GM12878 (cell line): Measurements from ENCODE around the gene PDE10A. TPM values are rescaled to one million over a fixed set of nuclear protein-coding genes. Genes with fewer than 3 reads are reported as not detected.

Experiments used
- ATAC-seq: fragments of 200-7000 bp; cut with Tn5 transposase; 3 replicates; pipeline ENCODE4 v1.9.1; 2020; ENCODE audit warnings: mild to moderate bottlenecking, moderate library complexity
- BruUV-seq: library from RNA; stranded (reverse); fragments of 400-500 nt; replicated peaks from 2 replicates; lab custom pipeline; 2021; lab: Mats Ljungman, UMichigan
- CTCF ChIA-PET: fragments of 300-600 bp; sonication (Branson Sonifier 250); formaldehyde crosslinking; extraction: SDS; loops from one replicate; lab custom pipeline; 2021; ENCODE audit warnings: inconsistent platforms; lab: Yijun Ruan, JAX
- POLR2A ChIA-PET: fragments of 350-600 bp; formaldehyde crosslinking; extraction: SDS; loops from one replicate; lab custom pipeline; 2021; ENCODE audit warnings: inconsistent platforms; lab: Charles Lee
- RAD21 ChIA-PET: fragments of 300-600 bp; sonication (Branson Sonifier 250); formaldehyde crosslinking; loops from one replicate; lab custom pipeline; 2023; ENCODE audit warnings: antibody characterized with exemption; ENCODE audit not compliant: unreplicated experiment; lab: Charles Lee
- SMC1A ChIA-PET: fragments of 300-600 bp; sonication (Branson Sonifier 250); formaldehyde crosslinking; loops from one replicate; lab custom pipeline; 2023; ENCODE audit not compliant: unreplicated experiment, uncharacterized antibody; lab: Charles Lee
- DNase-seq: peaks from one replicate; pipeline ENCODE4 v3.0.0-alpha.2; 2011; ENCODE audit warnings: low read depth, low spot score
- FAIRE-seq: peaks from 3 replicates; lab custom pipeline; 2011; peaks lifted over from hg19 to GRCh38; lab: Jason Lieb, UNC
- H2AFZ ChIP-seq: 2 replicates; pipeline ENCODE4 v1.6.0; 2011; ENCODE audit warnings: low read depth, low read length, control low read depth; ENCODE audit not compliant: control insufficient read depth
- H3K27ac ChIP-seq: 2 replicates; pipeline ENCODE4 v1.5.1; 2011; ENCODE audit warnings: control low read depth; ENCODE audit not compliant: control insufficient read depth, insufficient read depth
- H3K27me3 ChIP-seq, 2 experiments: replicated peaks in 1 of 2; 2 replicates each; pipeline versions ENCODE4 v1.6.0 to v1.6.1; 2011; ENCODE audit warnings: low read length in 1 of 2; ENCODE audit not compliant: control insufficient read depth in 2 of 2, insufficient read depth in 2 of 2
- H3K36me3 ChIP-seq, 2 experiments: 2 replicates each; pipeline ENCODE4 v1.5.1; 2011; ENCODE audit warnings: low read length in 1 of 2; ENCODE audit not compliant: control insufficient read depth in 2 of 2, insufficient read depth in 2 of 2
- H3K4me1 ChIP-seq: 2 replicates; pipeline ENCODE4 v1.6.1; 2011; ENCODE audit warnings: mild to moderate bottlenecking, low read length, moderate library complexity, mixed read lengths; ENCODE audit not compliant: control insufficient read depth, insufficient read depth
- H3K4me2 ChIP-seq: 2 replicates; pipeline ENCODE4 v1.6.0; 2011; ENCODE audit warnings: control low read depth; ENCODE audit not compliant: control insufficient read depth, insufficient read depth
- H3K4me3 ChIP-seq: fragments of 200-600 bp; sonication (generic); 2 replicates; pipeline ENCODE4 v1.5.1; 2016
- H3K79me2 ChIP-seq: 2 replicates; pipeline ENCODE4 v1.6.0; 2011; ENCODE audit warnings: low read length; ENCODE audit not compliant: control insufficient read depth, insufficient read depth
- H3K9ac ChIP-seq: 2 replicates; pipeline ENCODE4 v1.8.0; 2011; ENCODE audit warnings: low read length, control low read depth, mixed read lengths; ENCODE audit not compliant: control insufficient read depth, insufficient read depth
- H3K9me3 ChIP-seq: replicated peaks from 3 replicates; pipeline ENCODE4 v1.5.1; 2011; ENCODE audit warnings: mild to moderate bottlenecking, low read length; ENCODE audit not compliant: control insufficient read depth, insufficient read depth
- H4K20me1 ChIP-seq: 2 replicates; pipeline ENCODE4 v1.6.0; 2011; ENCODE audit not compliant: control insufficient read depth, insufficient read depth
- CBFB ChIP-seq: IDR thresholded peaks from 2 replicates; pipeline ENCODE4 v1.6.1; 2016; ENCODE audit warnings: antibody characterized with exemption, low read depth
- CREB1 ChIP-seq: IDR thresholded peaks from 2 replicates; pipeline ENCODE4 v1.6.1; 2012; ENCODE audit warnings: low read depth, mild to moderate bottlenecking, inconsistent platforms
- FOXM1 ChIP-seq: IDR thresholded peaks from 2 replicates; pipeline ENCODE4 v1.6.1; 2012; ENCODE audit warnings: low read depth, mild to moderate bottlenecking, inconsistent platforms, low read length, moderate library complexity
- HDAC2 ChIP-seq: fragments of 200-600 bp; sonication (generic); IDR thresholded peaks from 2 replicates; pipeline ENCODE4 v1.6.1; 2017
- IKZF2 ChIP-seq, 2 experiments: fragments of 450-650 bp; IDR thresholded peaks; 2 replicates each; pipeline ENCODE4 v1.6.1; 2017; ENCODE audit warnings: mild to moderate bottlenecking in 2 of 2, moderate library complexity in 2 of 2
- LARP7 ChIP-seq: fragments of 450-650 bp; IDR thresholded peaks from 2 replicates; pipeline ENCODE4 v1.6.1; 2017; ENCODE audit warnings: mild to moderate bottlenecking
- MYC ChIP-seq: IDR thresholded peaks from 2 replicates; pipeline ENCODE4 v1.6.1; 2011; ENCODE audit warnings: mild to moderate bottlenecking, low read length, moderate library complexity, inconsistent platforms; ENCODE audit not compliant: insufficient read depth, insufficient replicate concordance, insufficient read length, severe bottlenecking
- POLR2AphosphoS5 ChIP-seq: IDR thresholded peaks from 2 replicates; pipeline ENCODE4 v1.6.1; 2011; ENCODE audit warnings: mild to moderate bottlenecking, low read length, inconsistent platforms
- RAD51 ChIP-seq: fragments of 450-650 bp; IDR thresholded peaks from 2 replicates; pipeline ENCODE4 v1.6.1; 2016; ENCODE audit warnings: moderate library complexity, mild to moderate bottlenecking, inconsistent platforms
- RBBP5 ChIP-seq: fragments of 200-600 bp; sonication (generic); conservative IDR thresholded peaks from 2 replicates; pipeline ENCODE4 v1.6.1; 2016
- SMARCA5 ChIP-seq: fragments of 450-650 bp; IDR thresholded peaks from 2 replicates; pipeline ENCODE4 v1.6.1; 2017; ENCODE audit warnings: mild to moderate bottlenecking
- SMC3 ChIP-seq: IDR thresholded peaks from 2 replicates; pipeline ENCODE4 v1.6.1; 2011; ENCODE audit warnings: low read length, improper control_type of control experiment, borderline replicate concordance
- WRNIP1 ChIP-seq: IDR thresholded peaks from 2 replicates; pipeline ENCODE4 v1.6.1; 2011; ENCODE audit warnings: low read depth, low read length, improper control_type of control experiment, borderline replicate concordance
- ZNF384 ChIP-seq: IDR thresholded peaks from 2 replicates; pipeline ENCODE4 v1.6.1; 2012; ENCODE audit warnings: low read depth, mild to moderate bottlenecking, low read length, improper control_type of control experiment, borderline replicate concordance
- ZZZ3 ChIP-seq: IDR thresholded peaks from 2 replicates; pipeline ENCODE4 v1.6.1; 2011; ENCODE audit warnings: low read depth; ENCODE audit not compliant: control insufficient read depth, insufficient read length
- WGBS: methylation state at CpG from one replicate; pipeline ENCODE4 v1.1.6; 2016; ENCODE audit warnings: low lambda C conversion rate; ENCODE audit not compliant: insufficient replicate concordance, insufficient coverage; ENCODE audit errors: missing lambda C conversion rate; 5-methylcytosine and 5-hydroxymethylcytosine counted together
- in situ Hi-C: fragments of 300-500 bp; cut with MboI; formaldehyde crosslinking; loops from 9 replicates; pipeline ENCODE4 v1.14.3; 2018; ENCODE audit warnings: mixed read lengths
- intact Hi-C: fragments of 100-400 bp; cut with micrococcal nuclease; formaldehyde crosslinking; loops from one replicate; pipeline ENCODE4 v1.14.2; 2022; ENCODE audit not compliant: unreplicated experiment
- polyA plus RNA-seq, 11 experiments: library from polyadenylated mRNA; depleted of rRNA in 4 of 11; unstranded in 6 of 11; stranded (reverse) in 5 of 11; fragments of >200 nt; fragmentation: Nextera tagmentation in 4 of 11; fragmentation: Illumina TruSeq in 1 of 11; extraction: Ambion mirVana in 4 of 11; extraction: Trizol in 1 of 11; gene quantifications; 1 replicate in 1 of 11; 2 replicates in 10 of 11; pipeline versions ENCODE4 v1.2.1 to v1.2.3, GENCODE V29; 2011 to 2016; ENCODE audit warnings: inconsistent platforms in 2 of 11, missing spikeins in 2 of 11, low read depth in 1 of 11
- total RNA-seq, 4 experiments: library from RNA; depleted of rRNA in 3 of 4; stranded (reverse); fragments of >200 nt in 3 of 4; fragmentation: Illumina TruSeq in 1 of 4; extraction: Trizol in 1 of 4; gene quantifications; 2 replicates each; pipeline versions ENCODE4 v1.2.1 to v1.2.3, GENCODE V29; 2013 to 2021
- TF ChIP-seq, protein P1 (sequence below): fragments of 450-650 bp; IDR thresholded peaks from 2 replicates; pipeline ENCODE4 v1.6.1; 2016; ENCODE audit warnings: mild to moderate bottlenecking

Gene PDE10A
- total and polyA plus RNA-seq, 10 of the 15 experiments (the other 5 are each of a cell fraction or from before 2014, with no cell fraction given), result under 0.01 to 1.3 (median 0.03) TPM; not detected in 2

DNA sequence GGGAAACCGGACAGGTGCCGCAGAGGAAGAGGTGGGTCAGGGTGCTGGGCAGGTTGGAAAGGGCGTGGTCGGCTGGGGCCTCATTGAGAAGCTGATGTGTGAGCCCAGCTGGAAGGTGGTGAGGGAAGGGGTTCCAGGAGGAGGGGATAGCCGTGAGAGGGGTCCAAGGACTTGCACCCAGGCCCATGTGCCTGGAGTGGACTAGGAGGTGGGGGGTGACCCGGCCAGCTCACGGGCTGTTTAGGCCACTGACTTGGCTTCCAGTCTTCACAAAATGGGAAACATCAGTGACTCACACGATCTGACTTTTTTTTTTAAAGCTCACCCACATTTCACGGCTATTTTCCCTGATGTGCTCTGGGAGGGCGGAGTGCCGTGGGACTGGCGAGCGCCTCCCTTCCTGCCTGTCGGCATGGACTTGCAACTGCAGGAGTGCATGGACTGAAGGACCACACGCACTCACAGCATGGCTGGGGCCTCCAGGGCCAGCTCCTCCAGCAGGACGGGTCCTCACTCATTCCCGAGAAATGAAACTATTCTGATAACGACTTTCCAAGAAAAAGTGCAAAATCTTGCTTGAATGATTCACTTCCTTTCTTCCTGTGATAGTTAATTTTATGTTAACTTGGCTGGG lies 13.5 kb upstream of the PDE10A start (continued):
- TF ChIP-seq SMC3 (no peak), RAD51 (no peak), ZZZ3 (no peak), CBFB (no peak), ZNF384 (no peak), SMARCA5 (no peak), MYC (no peak), LARP7 (no peak), IKZF2 (IDR thresholded peaks at IDR 0.05) (no peak), HDAC2 (no peak), CREB1 (no peak), RBBP5 (no peak)

DNA sequence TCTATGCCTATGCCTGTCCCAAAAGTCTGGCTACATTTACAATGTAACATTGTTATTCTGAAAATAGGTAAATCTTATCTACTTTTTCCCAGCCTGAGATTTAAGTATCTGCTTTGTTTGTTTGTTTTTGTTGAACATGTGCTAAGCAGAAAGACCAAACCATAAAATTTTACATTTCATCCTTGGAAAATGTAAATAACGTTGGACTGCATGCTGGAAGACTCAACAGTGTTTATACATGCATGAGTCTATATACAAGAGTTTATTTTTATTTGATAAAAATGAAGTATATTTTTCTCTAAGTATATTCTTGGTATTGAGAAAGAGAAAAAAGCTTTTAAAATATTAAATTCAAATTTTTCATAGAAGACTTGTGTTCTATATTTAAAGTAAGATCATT lies 12.1 kb upstream of the PDE10A start:
- DNase-seq (no peak), ATAC-seq (no peak), FAIRE-seq (no peak)
- ChIA-PET POLR2A (no interaction called here), RAD21 (no interaction called here), CTCF (no interaction called here), SMC1A (no interaction called here)
- Histone ChIP-seq H3K27me3 (no peaks in the 10 kb centered on the region; a peak in 1 of 4 replicates), H2AFZ (no peak overlapping the region), H3K79me2 (no peaks in the 10 kb centered on the region), H3K27ac (no peak overlapping the region), H4K20me1 (no peaks in the 10 kb centered on the region), H3K9ac (no peak overlapping the region), H3K9me3 (no peaks in the 10 kb centered on the region), H3K4me2 (no peak overlapping the region), H3K4me3 (no peak overlapping the region), H3K36me3 (no peaks in the 10 kb centered on the region), H3K4me1 (no peaks in the 10 kb centered on the region)
- TF ChIP-seq, protein P1, sequence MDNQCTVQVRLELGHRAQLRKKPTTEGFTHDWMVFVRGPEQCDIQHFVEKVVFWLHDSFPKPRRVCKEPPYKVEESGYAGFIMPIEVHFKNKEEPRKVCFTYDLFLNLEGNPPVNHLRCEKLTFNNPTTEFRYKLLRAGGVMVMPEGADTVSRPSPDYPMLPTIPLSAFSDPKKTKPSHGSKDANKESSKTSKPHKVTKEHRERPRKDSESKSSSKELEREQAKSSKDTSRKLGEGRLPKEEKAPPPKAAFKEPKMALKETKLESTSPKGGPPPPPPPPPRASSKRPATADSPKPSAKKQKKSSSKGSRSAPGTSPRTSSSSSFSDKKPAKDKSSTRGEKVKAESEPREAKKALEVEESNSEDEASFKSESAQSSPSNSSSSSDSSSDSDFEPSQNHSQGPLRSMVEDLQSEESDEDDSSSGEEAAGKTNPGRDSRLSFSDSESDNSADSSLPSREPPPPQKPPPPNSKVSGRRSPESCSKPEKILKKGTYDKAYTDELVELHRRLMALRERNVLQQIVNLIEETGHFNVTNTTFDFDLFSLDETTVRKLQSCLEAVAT, result no peak
- TF ChIP-seq POLR2AphosphoS5 (no peak), WRNIP1 (no peak), RBBP5 (no peak), FOXM1 (no peak)
- in situ Hi-C loops (no loop called here), intact Hi-C loops (no loop called here)
- BruUV-seq, result no TSS peak
- 0% methylated on average over 1 of the region's 1 CpG for WGBS
